HL-60/S4 (cell line): ENCODE measurements around the gene PKD2.
"Not testable (repeated sequence)": the region's sequence is repeated elsewhere in the genome, so short reads cannot be mapped to it uniquely, and the experiment has no call there.

Experiments used
- in situ Hi-C: fragments of 300-500 bp; cut with MboI; formaldehyde crosslinking; loops from 2 replicates; pipeline ENCODE4 v1.14.3; 2022; ENCODE audit warnings: low sequenced_read_pairs

PKD2 gene

GRCh38 chr4:88107406-88108107 is 100.1 kb downstream of the PKD2 start:
- in situ Hi-C loops, result no loop called here

DNA sequence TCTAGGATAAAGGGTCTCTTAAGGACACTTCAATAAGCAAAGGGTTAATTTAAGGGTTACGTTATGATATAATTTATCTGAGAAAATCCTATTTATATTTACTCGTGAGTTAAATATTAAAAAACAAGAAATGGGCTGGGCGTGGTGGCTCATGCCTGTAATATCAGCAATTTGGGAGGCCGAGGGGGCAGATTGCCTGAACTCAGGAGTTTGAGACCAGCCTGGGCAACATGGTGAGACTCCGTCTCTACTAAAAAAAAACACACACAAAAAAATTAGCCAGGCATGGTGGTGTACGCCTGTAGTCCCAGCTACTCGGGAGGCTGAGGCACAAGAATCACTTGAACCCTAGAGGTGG is 100.7 kb downstream of the PKD2 start:
- in situ Hi-C loops, result not testable (repeated sequence)

GRCh38 chr4:88108747-88109122 is 101.3 kb downstream of the PKD2 start:
- in situ Hi-C loops, result no loop called here

DNA sequence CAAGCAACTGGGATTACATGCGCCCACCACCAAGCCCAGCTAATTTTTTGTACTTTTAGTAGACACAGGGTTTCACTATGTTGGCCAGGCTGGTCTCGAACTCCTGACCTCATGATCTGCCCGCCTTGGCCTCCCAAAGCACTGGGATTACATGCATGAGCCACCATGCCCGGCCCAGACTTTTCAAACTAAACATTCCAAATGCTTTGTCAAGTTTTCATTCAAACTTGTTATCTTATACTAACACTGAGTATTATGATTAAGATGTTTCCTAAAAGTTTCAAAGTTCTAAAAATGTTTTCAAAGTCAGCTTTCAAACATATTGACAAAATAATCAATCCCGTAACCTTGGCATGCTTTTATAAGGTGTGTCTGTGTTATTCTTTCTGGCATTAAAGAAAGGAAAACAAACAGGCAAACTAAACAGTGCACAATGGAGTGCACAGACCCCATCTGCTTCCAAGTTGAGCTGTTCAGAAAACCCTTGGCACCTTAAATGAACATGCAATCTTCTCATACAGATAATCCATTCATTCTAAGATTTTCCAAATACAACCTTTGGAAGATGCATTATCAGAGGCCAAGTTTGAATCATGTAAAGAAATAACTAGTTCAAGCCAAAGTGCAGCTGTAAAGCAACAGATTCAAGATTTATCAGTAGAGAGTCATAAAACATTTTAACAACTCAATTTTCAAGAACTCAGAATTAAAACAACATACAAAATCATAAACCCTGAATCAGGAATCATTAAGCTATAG is 101.9 kb downstream of the PKD2 start:
- in situ Hi-C loops, result no loop called here

GRCh38 chr4:88110826-88111225 is 103.4 kb downstream of the PKD2 start:
- in situ Hi-C loops, result no loop called here

- in situ Hi-C loops, result no loop called here
Observed at GRCh38 chr4:88112856-88113255, 105.4 kb downstream of the PKD2 start.

GRCh38 chr4:88115587-88115986 is 108.2 kb downstream of the PKD2 start:
- in situ Hi-C loops, result no loop called here

DNA sequence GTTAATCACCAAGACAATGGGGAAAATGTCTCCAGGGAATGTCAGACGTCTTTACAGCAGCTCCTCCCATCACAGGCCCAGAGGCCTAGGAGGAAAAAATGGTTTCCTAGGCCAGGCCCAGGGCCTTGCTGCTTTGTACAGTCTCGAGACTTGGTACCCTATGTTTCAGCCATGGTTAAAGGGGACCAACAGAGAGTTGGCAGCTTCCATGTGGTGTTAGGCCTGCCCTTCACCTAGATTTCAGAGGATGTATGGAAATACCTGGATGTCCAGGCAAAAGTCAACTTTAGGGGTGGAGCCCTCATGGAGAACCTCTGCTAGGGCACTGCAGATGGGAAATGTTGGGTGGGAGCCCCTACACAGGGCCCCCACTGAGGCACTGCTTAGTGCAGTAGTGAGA is 112.5 kb downstream of the PKD2 start:
- in situ Hi-C loops, result no loop called here

DNA sequence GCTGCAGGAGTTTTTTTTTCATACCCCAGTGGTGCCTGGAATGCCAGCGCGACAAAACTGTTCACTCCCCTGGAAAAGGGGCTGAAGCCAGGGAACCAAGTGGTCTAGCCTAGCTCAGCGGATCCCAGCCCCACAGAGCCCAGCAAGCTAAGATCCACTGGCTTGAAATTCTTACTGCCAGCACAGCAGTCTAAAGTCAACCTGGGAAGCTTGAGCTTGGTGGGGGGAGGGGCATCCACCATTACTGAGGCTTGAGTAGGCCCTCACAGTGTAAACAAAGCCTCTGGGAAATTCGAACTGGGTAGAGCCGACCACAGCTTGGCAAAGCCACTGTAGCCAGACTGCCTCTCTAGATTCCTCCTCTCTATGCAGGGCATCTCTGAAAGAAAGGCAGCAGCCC is 114.8 kb downstream of the PKD2 start:
- in situ Hi-C loops, result not testable (repeated sequence)
